ENCODE data around the gene C1QB. TPM values are rescaled to one million over a fixed set of nuclear protein-coding genes. Genes with fewer than 3 reads are reported as not detected.

Gene C1QB
- total RNA-seq, 1 experiment from 2014 or later = 0.33 TPM

- Histone ChIP-seq H3K4me1 (ENCODE audit: control insufficient read depth, insufficient read depth, low read length) (no peaks in the 10 kb centered on the region), H3K36me3 (ENCODE audit: control insufficient read depth, insufficient read depth, low read length) (no peaks in the 10 kb centered on the region), H3K4me3 (ENCODE audit: low read depth in 2 of 2, low read length in 2 of 2) (no peak overlapping the region), H3K9me3 (ENCODE audit: control insufficient read depth, insufficient read depth, low read depth, low read length) (no peaks in the 10 kb centered on the region), H3K27ac (ENCODE audit: low read length) (no peak overlapping the region), H3K27me3 (ENCODE audit: control insufficient read depth, insufficient read depth, low read length) (no peaks in the 10 kb centered on the region)
- DNase-seq (ENCODE audit: low read depth, low spot score) = no peak
- ChIA-PET CTCF (no interaction called here), POLR2A (no interaction called here)
- intact Hi-C loops (cut with micrococcal nuclease; ENCODE audit: unreplicated experiment) (no loop called here), in situ Hi-C loops (cut with HindIII; ENCODE audit: low pct_unique_long_range_greater_than_20kb, low sequenced_read_pairs) (no loop called here)
- no TSS peak for BruUV-seq (replicated peaks)
- ATAC-seq = no peak
- TF ChIP-seq CTCF (IDR thresholded peaks at IDR 0.05) (no peak), TCF7L2 (IDR thresholded peaks at IDR 0.05; ENCODE audit: low read depth, low read length) (no peak), POLR2AphosphoS5 (IDR thresholded peaks at IDR 0.05; ENCODE audit: low read depth, low read length) (no peak), SIN3A (IDR thresholded peaks at IDR 0.05; ENCODE audit: borderline replicate concordance, insufficient read depth, low read depth, low read length) (no peak), REST (IDR thresholded peaks at IDR 0.05; ENCODE audit: insufficient read depth in 1 of 2, low read depth in 2 of 2, low read length in 1 of 2) (no peak)
These were observed 7.1 kb upstream of the C1QB start for GRCh38 chr1:22645931-22646330.

DNA sequence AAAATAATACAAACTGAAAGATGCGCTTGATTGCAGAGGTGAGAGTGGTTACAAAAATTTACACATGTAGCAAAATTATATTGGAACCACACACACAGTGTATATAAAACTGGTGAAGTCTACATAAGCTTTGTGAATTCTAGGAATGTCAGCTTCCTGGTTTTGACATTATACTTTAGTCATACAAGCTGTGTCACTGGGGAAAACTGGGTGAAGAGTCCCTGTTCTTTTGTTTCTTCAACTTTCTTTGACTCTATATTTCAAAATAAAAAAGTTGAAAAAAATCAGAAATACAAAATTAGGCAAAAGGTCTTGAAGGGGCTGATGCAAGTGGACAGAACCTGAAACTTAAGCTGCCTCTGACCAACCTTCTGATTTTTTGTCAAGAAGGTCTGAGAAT lies 6.7 kb upstream of the C1QB start:
- TF ChIP-seq REST (IDR thresholded peaks at IDR 0.05; ENCODE audit: insufficient read depth in 1 of 2, low read depth in 2 of 2, low read length in 1 of 2) (no peak), POLR2AphosphoS5 (IDR thresholded peaks at IDR 0.05; ENCODE audit: low read depth, low read length) (no peak), SIN3A (IDR thresholded peaks at IDR 0.05; ENCODE audit: borderline replicate concordance, insufficient read depth, low read depth, low read length) (no peak), CTCF (IDR thresholded peaks at IDR 0.05) (no peak), TCF7L2 (IDR thresholded peaks at IDR 0.05; ENCODE audit: low read depth, low read length) (no peak)
- BruUV-seq (replicated peaks) = no TSS peak
- in situ Hi-C loops (cut with HindIII; ENCODE audit: low pct_unique_long_range_greater_than_20kb, low sequenced_read_pairs) = no loop called here
- ChIA-PET POLR2A (no interaction called here), CTCF (no interaction called here)
- no peak for ATAC-seq
- intact Hi-C loops (cut with micrococcal nuclease; ENCODE audit: unreplicated experiment) = no loop called here
- Histone ChIP-seq H3K9me3 (ENCODE audit: control insufficient read depth, insufficient read depth, low read depth, low read length) (no peaks in the 10 kb centered on the region), H3K4me3 (ENCODE audit: low read depth in 2 of 2, low read length in 2 of 2) (no peak overlapping the region), H3K36me3 (ENCODE audit: control insufficient read depth, insufficient read depth, low read length) (no peaks in the 10 kb centered on the region), H3K27ac (ENCODE audit: low read length) (no peak overlapping the region), H3K27me3 (ENCODE audit: control insufficient read depth, insufficient read depth, low read length) (no peaks in the 10 kb centered on the region), H3K4me1 (ENCODE audit: control insufficient read depth, insufficient read depth, low read length) (no peaks in the 10 kb centered on the region)
- no peak for DNase-seq (ENCODE audit: low read depth, low spot score)

Measured in Panc1 (cell line).